Common myeloid progenitor, CD34-positive (primary cell): Measurements from ENCODE around the gene INPP4B.
A peak's percentile ranks its signal among the peaks of the same experiment; 100 is the strongest.

Source experiments
- CTCF ChIA-PET: fragments of 350-600 bp; sonication (Branson Sonifier 250); formaldehyde crosslinking; loops from one replicate; lab custom pipeline; 2021; ENCODE audit warnings: antibody characterized with exemption; lab: Charles Lee
- POLR2A ChIA-PET: fragments of 350-600 bp; sonication (Branson Sonifier 250); formaldehyde crosslinking; loops from one replicate; lab custom pipeline; 2021; ENCODE audit warnings: antibody characterized with exemption; lab: Charles Lee
- DNase-seq, 3 donors: peaks; one replicate each; pipeline versions ENCODE4 v3.0.0 to v3.0.0-alpha.2; 2013
- H3K27ac ChIP-seq, 2 experiments: 1 replicate in 1 of 2; 2 replicates in 1 of 2; pipeline ENCODE4 v1.7.0; 2013; ENCODE audit warnings: inconsistent platforms in 2 of 2, low read length in 2 of 2, mild to moderate bottlenecking in 2 of 2, low read depth in 1 of 2, moderate library complexity in 1 of 2; ENCODE audit not compliant: severe bottlenecking in 2 of 2, insufficient read depth in 1 of 2, poor library complexity in 1 of 2
- H3K27me3 ChIP-seq, 5 experiments: replicated peaks in 2 of 5; 1 replicate in 3 of 5; 2 replicates in 2 of 5; pipeline versions ENCODE4 v1.6.1 to v1.7.0; 2013; ENCODE audit warnings: low read length in 4 of 5, mild to moderate bottlenecking in 2 of 5, moderate library complexity in 2 of 5, inconsistent platforms in 1 of 5; ENCODE audit not compliant: insufficient read depth in 5 of 5, control insufficient read depth in 4 of 5
- H3K36me3 ChIP-seq, 4 experiments: 1 replicate in 2 of 4; 2 replicates in 2 of 4; pipeline versions ENCODE4 v1.6.1 to v1.7.0; 2013; ENCODE audit warnings: low read length in 3 of 4, control low read depth in 1 of 4, mild to moderate bottlenecking in 1 of 4; ENCODE audit not compliant: control insufficient read depth in 4 of 4, insufficient read depth in 4 of 4
- H3K4me1 ChIP-seq, 4 experiments: 1 replicate in 3 of 4; 2 replicates in 1 of 4; pipeline versions ENCODE4 v1.6.1 to v1.7.1; 2013; ENCODE audit warnings: low read length in 3 of 4, mild to moderate bottlenecking in 3 of 4, control low read depth in 1 of 4, inconsistent platforms in 1 of 4, moderate library complexity in 1 of 4; ENCODE audit not compliant: control insufficient read depth in 4 of 4, insufficient read depth in 4 of 4; ENCODE audit errors: control extremely low read depth in 1 of 4
- H3K4me3 ChIP-seq, 7 experiments: 1 replicate in 4 of 7; 2 replicates in 3 of 7; pipeline versions ENCODE4 v1.5.1 to v1.7.0; 2013; ENCODE audit warnings: mild to moderate bottlenecking in 7 of 7, low read length in 6 of 7, moderate library complexity in 6 of 7, inconsistent platforms in 2 of 7, low read depth in 2 of 7, control low read depth in 1 of 7; ENCODE audit not compliant: insufficient read depth in 4 of 7, control insufficient read depth in 1 of 7; ENCODE audit errors: extremely low read depth in 1 of 7
- H3K9me3 ChIP-seq, 5 experiments: 1 replicate in 4 of 5; 2 replicates in 1 of 5; pipeline versions ENCODE4 v1.6.1 to v1.7.1; 2013; ENCODE audit warnings: low read length in 4 of 5, mild to moderate bottlenecking in 2 of 5, inconsistent platforms in 1 of 5, low read depth in 1 of 5, moderate library complexity in 1 of 5; ENCODE audit not compliant: control insufficient read depth in 4 of 5, insufficient read depth in 2 of 5; ENCODE audit errors: control extremely low read depth in 1 of 5
- WGBS: methylation state at CpG from one replicate; pipeline ENCODE4 v1.1.5; 2013; ENCODE audit not compliant: insufficient coverage; 5-methylcytosine and 5-hydroxymethylcytosine counted together

The INPP4B gene

GRCh38 chr4:142447009-142447408 lies 399.1 kb downstream of the INPP4B start:
- H3K36me3 ChIP-seq: no peaks in the 10 kb centered on the region
- H3K4me1 ChIP-seq: peaks cover 0 to 27% (median 18%) of the 10 kb centered on the region in 4 experiments
- H3K27ac ChIP-seq: peak overlapping the region; percentile 64 to 75
- H3K9me3 ChIP-seq: no peaks in the 10 kb centered on the region
- WGBS: 0% methylated on average over 2 of the region's 3 CpGs
- ChIA-PET POLR2A (no interaction called here), CTCF (interaction anchor here (1.0 to 1.4 kb wide), 2 partner anchors 41 to 273 kb away, joined by 3 to 4 read pairs; no protein-coding TSS in a partner anchor)
- DNase-seq: peak; percentile 43 to 90 (median 84)
- H3K27me3 ChIP-seq: no peaks in the 10 kb centered on the region
- H3K4me3 ChIP-seq: peak overlapping the region in 6 of 7 experiments; percentile 3 to 50 (median 40)

DNA sequence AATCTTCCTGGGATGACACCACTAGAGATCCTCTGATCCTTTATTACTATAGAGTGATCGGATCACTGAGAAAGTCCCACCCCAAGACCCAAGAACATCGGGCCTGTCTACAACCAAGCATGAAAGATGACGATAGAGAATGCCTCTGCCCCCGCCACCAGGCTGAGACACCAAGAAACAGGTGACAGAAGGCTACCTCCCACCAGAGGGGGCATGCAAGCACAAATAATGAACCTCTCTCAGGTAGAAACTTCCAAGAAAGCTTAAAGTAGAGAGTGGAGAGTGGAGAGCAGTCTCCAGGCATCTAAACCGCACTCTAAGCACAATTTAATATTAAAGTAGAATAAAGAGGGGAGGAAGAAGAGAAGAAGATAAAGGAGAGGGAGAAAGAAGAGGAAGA lies 402.6 kb downstream of the INPP4B start:
- CTCF ChIA-PET: interaction anchor here (1.0 kb wide), 1 partner anchor 30 kb away, joined by 3 read pairs; no protein-coding TSS in a partner anchor
- H3K9me3 ChIP-seq: no peaks in the 10 kb centered on the region
- POLR2A ChIA-PET: no interaction called here

DNA sequence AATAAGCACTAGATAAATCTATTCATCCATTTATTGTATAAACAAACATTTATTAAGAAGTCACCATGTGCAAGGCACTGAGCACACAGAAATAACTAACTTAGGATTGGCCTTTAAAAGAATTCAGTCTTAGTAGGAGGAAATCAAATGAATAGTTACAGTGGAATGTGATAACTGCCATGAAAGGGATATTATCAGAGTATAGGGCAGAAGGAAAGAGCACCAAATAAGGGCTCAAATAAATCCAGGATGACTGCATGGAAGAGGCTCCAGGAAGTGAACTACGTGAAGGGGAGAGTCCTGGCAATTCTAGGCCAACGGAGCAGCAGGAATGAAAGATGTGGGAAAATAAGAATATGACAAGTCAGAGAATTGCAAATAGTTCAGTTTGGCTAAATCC lies 406.0 kb downstream of the INPP4B start:
- H3K9me3 ChIP-seq: no peaks in the 10 kb centered on the region
- no peak for DNase-seq
- 96% methylated on average over 2 of the region's 2 CpGs for WGBS
- H3K4me1 ChIP-seq: no peaks in the 10 kb centered on the region
- H3K27ac ChIP-seq: no peak overlapping the region
- H3K36me3 ChIP-seq: peaks cover 0 to 2% (median under 1%) of the 10 kb centered on the region in 4 experiments
- H3K27me3 ChIP-seq: no peaks in the 10 kb centered on the region
- POLR2A ChIA-PET: no interaction called here
- CTCF ChIA-PET: interaction anchor here (1.2 to 1.5 kb wide), 2 partner anchors 15 to 33 kb away, joined by 3 to 4 read pairs; no protein-coding TSS in a partner anchor
- no peak overlapping the region for H3K4me3 ChIP-seq

More for the DNA sequence above, 402.6 kb downstream of the INPP4B start:
- Histone ChIP-seq H3K27ac (no peak overlapping the region), H3K4me3 (no peak overlapping the region), H3K27me3 (no peaks in the 10 kb centered on the region), H3K36me3 (peaks cover 0 to 2% (median 0%) of the 10 kb centered on the region in 4 experiments), H3K4me1 (peaks cover 0 to 27% (median 18%) of the 10 kb centered on the region in 4 experiments)
- 100% methylated on average over 2 of the region's 5 CpGs for WGBS
- DNase-seq: no peak

GRCh38 chr4:142435599-142436235 lies 410.4 kb downstream of the INPP4B start:
- ChIA-PET POLR2A (no interaction called here), CTCF (interaction anchor here (1.3 kb wide), 1 partner anchor 46 kb away, joined by 3 read pairs; no protein-coding TSS in a partner anchor)
- 97% methylated on average over 6 of the region's 8 CpGs for WGBS
- DNase-seq: no peak
- Histone ChIP-seq H3K27me3 (no peaks in the 10 kb centered on the region), H3K27ac (no peak overlapping the region), H3K4me3 (no peak overlapping the region), H3K4me1 (no peaks in the 10 kb centered on the region), H3K9me3 (peaks cover 0 to 2% (median 0%) of the 10 kb centered on the region in 5 experiments), H3K36me3 (peaks cover 0 to 6% (median under 1%) of the 10 kb centered on the region in 4 experiments)

GRCh38 chr4:142434519-142435224 lies 411.4 kb downstream of the INPP4B start:
- DNase-seq: no peak
- Histone ChIP-seq H3K4me3 (no peak overlapping the region), H3K27ac (no peak overlapping the region), H3K27me3 (no peaks in the 10 kb centered on the region), H3K4me1 (no peaks in the 10 kb centered on the region), H3K9me3 (peaks cover 0 to 2% (median 0%) of the 10 kb centered on the region in 5 experiments), H3K36me3 (peaks cover 0 to 6% (median under 1%) of the 10 kb centered on the region in 4 experiments)
- CTCF ChIA-PET: interaction anchor here (1.2 kb wide), 1 partner anchor 15 kb away, joined by 3 read pairs; no protein-coding TSS in a partner anchor
- WGBS: 89% methylated on average over 1 of the region's 2 CpGs
- POLR2A ChIA-PET: no interaction called here

- DNase-seq: no peak
- WGBS: 100% methylated on average over 2 of the region's 2 CpGs
- Histone ChIP-seq H3K27ac (no peak overlapping the region), H3K4me1 (peaks cover 0 to 11% (median 5%) of the 10 kb centered on the region in 4 experiments), H3K4me3 (no peak overlapping the region), H3K27me3 (no peaks in the 10 kb centered on the region), H3K36me3 (peaks cover 0 to 4% (median under 1%) of the 10 kb centered on the region in 4 experiments), H3K9me3 (no peaks in the 10 kb centered on the region)
- ChIA-PET CTCF (no interaction called here), POLR2A (no interaction called here)
Measured at GRCh38 chr4:142428715-142429114, 417.4 kb downstream of the INPP4B start.
